GM19397 (cell line): ENCODE measurements around the gene ARF4.

ENCODE experiments used
- ATAC-seq: cut with Tn5 transposase; IDR thresholded peaks from one replicate; pipeline ENCODE4 v1.9.1; 2021; ENCODE audit warnings: mild to moderate bottlenecking, moderate library complexity; ENCODE audit not compliant: unreplicated experiment

ARF4 gene

GRCh38 chr3:57582474-57583168 is 14.5 kb downstream of the ARF4 start:
- ATAC-seq = no peak

DNA sequence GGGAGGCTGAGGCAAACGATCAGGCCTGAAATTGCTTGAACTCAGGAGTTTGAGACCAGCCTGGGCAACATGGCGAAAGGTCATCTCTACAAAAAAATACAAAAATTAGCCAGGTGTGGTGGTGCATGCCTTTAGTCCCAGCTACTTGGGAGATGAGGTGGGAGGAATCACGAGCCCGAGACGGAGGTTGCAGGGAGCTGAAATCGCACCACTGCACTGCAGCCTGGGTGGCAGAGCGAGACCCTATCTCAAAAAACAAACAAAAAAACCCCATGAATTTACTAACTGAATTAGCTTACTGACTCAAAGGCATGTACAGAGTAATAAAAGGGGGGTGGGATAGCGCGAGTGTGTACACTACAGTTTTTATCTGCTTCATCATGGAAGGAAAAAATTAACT is 19.3 kb downstream of the ARF4 start:
- no peak for ATAC-seq

- no peak for ATAC-seq
Measured at GRCh38 chr3:57575966-57576626, 21.0 kb downstream of the ARF4 start.

- ATAC-seq = no peak
Measured at GRCh38 chr3:57572096-57572495, 25.0 kb downstream of the ARF4 start.

GRCh38 chr3:57570878-57571277 is 26.3 kb downstream of the ARF4 start:
- ATAC-seq = no peak

DNA sequence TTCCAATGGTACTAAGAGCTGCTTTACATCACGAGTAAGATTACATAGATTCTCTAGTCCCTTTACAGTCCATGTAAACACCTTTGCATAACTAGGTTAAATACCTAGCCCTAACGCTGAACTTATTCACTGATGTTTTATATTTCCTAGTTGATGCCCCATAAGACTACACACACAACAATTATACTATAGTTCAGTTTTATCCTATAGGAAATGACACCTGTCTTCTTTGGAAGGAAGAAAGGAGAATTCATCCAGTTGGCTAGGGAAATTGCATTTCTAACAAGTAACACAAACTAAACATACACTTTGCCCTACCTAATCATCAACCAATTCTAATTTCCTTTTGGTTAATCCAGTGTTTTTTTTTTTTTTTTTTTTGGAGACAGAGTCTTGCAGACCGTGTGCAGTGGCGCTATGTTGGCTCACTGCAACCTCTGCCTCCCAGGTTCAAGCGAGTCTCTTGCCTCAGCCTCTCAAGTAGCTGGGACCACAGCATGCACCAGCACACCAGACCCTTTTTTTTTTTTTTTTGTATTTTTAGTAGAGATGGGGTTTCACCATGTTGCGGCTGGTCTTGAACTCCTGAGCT is 27.2 kb downstream of the ARF4 start:
- ATAC-seq = no peak

GRCh38 chr3:57559526-57559925 is 37.6 kb downstream of the ARF4 start:
- no peak for ATAC-seq

DNA sequence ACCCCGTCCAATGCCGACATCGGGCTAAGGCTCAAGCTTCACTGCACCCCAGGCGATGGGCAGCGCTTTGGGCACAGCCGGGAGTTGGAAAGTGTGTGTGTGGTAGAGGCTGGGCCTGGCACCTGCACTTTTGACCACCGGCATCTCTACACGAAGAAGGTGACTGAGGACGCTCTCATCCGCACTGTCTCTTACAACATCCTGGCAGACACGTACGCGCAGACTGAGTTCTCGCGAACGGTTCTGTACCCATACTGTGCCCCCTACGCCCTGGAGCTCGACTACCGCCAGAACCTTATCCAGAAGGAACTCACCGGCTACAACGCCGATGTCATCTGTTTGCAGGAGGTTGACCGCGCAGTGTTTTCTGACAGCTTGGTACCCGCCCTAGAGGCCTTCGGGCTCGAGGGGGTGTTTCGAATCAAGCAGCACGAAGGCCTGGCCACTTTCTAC is 40.0 kb downstream of the ARF4 start:
- ATAC-seq = no peak

DNA sequence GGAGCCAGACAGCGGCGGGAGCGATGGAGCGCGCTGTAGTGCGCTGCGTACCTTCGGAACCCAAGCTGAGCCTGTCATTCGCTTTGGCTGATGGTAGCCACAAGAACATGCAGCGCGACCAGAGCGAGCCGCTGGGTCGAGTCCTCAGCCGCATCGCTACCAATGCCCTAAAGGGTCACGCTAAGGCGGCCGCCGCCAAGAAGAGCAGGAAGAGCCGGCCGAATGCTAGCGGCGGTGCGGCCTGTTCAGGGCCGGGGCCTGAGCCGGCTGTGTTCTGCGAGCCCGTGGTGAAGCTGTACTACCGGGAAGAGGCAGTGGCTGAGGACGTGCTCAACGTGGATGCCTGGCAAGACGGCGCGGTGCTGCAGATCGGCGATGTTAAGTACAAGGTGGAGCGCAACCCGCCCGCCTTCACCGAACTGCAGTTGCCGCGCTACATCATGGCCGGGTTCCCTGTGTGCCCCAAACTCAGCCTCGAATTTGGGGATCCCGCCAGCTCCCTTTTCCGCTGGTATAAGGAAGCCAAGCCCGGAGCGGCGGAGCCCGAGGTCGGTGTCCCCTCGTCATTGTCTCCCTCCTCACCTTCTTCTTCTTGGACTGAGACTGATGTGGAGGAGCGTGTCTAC is 40.6 kb downstream of the ARF4 start:
- peak; percentile 39 for ATAC-seq

DNA sequence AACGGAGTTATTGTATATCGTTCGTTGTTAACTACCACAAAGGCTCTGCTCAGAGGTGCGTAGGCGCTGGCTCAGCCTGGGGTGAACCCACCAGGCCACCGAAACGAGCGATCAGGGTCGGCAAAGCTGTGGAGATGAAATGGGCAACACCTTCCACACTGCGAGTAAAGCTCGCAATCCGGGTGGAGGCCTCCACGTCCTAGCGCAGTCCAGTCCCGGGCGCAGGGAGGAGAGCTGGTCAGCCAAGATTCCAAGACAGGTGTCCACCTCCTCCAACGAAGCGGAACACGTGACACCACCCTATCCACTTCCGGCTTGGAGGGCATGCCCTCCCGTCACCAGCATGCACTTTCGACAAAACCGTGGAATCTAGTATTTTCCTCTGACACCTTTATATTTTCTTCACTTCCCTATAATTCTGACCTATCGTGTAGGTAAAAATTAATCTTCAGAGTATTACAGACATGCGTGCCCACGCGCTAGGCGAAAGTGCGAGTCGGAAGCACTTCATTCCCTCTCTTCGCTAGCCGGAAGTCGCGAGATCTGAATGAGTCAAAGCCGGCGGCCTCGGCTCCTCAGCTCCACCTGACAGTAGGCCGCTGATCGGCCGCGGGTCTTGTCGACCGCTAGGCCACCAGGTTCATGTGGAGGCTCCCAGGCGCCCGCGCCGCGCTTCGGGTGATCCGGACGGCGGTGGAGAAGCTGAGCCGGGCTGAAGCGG is 41.2 kb downstream of the ARF4 start, which contains the start of gene PDE12:
TSS of gene PDE12 (plus strand) at position 537 of the 721 bp plus-strand sequence. CDS start at position 643, 106 bp downstream.
- ATAC-seq = peak; percentile 89

DNA sequence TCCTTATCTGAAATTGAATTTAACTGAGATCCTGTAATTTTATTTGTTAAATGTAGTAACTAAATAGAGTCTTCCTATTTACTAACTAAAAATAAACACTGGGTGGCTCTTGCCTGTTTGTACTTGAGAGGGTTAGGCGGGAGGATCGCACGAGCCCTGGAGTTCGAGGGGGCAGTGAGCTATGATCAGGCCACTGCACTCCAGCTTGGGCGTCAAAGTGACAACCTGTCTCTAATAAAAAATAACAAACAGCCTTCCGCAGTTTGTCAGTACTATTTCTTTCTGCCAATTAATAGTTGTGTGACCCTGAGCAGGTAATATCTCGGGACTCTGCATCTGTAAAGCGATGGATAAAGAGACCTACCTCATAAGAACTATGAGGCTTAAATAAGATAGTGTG is 41.8 kb downstream of the ARF4 start:
- no peak for ATAC-seq

DNA sequence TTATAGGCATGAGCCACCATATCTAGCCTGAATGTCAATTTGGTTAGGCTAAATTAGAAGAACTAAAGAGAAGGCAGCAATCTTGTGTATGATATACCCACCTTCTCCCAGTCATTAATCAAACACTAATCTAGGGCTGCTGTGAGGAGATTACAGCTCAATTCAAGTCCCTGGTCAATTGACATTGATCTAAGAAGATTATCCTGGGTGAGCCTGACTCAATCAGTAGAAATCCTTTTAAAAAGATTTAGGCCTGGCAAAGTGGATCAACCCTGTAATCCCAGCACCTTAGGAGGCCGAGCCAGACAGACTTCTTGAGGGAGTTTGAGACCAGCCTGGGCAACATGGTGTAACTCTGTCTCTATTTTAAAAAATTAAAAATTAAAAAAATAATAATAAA is 50.5 kb downstream of the ARF4 start:
- ATAC-seq = no peak

DNA sequence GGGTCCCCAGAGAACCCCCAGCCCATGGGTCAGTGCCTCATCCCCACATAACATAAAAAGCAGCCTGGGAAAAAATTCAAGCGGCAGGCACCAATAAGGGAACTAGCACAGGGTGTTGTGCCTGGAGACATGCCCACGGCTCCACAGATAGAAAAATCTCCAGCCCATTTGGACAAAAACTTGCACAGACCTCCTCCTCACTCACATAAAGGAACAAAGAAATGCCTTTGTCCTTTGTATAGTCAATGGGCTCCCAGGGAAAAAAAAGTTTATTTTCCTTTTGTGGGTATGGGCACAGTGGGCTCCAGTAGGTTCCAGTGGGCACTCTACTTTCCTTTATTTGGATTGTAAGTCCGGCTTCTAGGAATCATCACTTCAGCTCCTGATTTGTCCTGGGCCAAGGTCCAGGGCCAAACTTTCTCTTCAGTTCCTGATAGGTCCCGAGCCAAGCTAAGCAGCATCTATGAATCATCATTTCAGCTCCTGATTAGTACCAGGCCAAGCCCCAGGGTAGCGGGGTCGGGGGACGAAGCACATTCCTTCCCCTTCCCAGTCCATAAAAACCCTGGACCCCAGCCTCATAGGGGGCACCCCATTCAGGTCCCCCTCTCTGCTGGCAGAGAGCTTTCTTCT is 51.4 kb downstream of the ARF4 start:
- no peak for ATAC-seq

GRCh38 chr3:57544181-57545125 is 52.7 kb downstream of the ARF4 start, which contains the start of gene DNAH12:
Gene DNAH12, minus strand, starts transcription at chr3:57544344. Its CDS starts 1,474 bp downstream, at chr3:57542870.
- no peak for ATAC-seq

GRCh38 chr3:57538465-57538864 is 58.7 kb downstream of the ARF4 start:
- ATAC-seq = no peak

DNA sequence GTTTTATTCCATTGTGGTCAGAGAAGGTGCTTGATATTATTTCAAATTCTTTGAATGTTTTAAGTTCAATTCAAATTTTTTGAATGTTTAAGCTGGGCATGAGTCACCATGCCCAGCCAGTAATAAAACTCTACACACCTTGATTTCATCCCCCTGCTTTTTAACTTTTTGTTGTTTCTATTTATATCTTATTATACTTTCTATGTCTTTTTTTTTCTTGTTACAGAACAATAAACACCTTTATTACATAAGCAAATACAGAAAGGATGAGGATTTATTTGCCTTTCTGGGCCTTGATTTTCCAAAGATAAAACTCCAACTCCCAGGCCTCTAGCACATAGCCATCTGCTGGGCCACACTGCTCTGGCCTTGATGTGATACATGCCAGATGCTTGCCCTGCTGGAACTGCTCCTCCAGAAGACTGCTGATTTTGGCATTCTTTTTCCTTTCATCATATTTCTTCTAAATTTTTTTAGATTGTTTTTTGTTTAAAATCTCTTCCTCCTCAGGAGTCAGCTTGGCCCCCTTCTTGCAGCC is 67.0 kb downstream of the ARF4 start:
- no peak for ATAC-seq
